Measurements from ENCODE around the gene CERS6.

GRCh38 chr2:168731616-168732015, 275.5 kb downstream of the CERS6 start:
- TF ChIP-seq CTCF (IDR thresholded peaks at IDR 0.05 in 8 of 11, conservative IDR thresholded peaks at IDR 0.05 in 3 of 11) = no peak
- no peak for TF ChIP-seq POLR2A (IDR thresholded peaks at IDR 0.05)

Measured in spleen (tissue), 7 donors.